ENCODE results near the gene SCRT2. TPM values are rescaled to one million over a fixed set of nuclear protein-coding genes. Genes with fewer than 3 reads are reported as not detected.

The SCRT2 gene
- total RNA-seq, 1 experiment from 2014 or later, result not detected

DNA sequence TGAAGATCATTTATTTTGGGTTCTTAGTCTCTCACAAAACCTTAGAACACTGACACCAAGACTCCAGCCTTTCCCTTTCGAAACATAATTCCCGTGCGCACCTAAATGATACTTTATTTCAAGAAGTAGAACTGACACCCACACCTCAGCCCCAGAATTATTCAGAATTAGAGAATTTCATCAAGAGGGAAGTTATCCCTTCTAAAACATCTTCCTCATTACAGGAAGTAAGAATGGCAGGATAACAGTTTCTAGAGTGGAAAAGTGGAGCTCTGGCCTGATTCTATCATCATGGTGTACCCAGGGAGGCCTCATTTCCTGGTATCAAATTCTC, 21.2 kb downstream of the SCRT2 start:
- Histone ChIP-seq H3K9me3 (ENCODE audit: control insufficient read depth in 1 of 2, insufficient read depth in 1 of 2, low read depth in 1 of 2, low read length in 2 of 2) (no peaks in the 10 kb centered on the region), H3K36me3 (ENCODE audit: control insufficient read depth in 1 of 2, insufficient read depth in 2 of 2, low read length in 2 of 2) (peaks cover 3 to 19% of the 10 kb centered on the region in 2 experiments; a peak in 1 of 4 replicates), H3K9me2 (ENCODE audit: insufficient read depth) (no peaks in the 10 kb centered on the region), H3K27me3 (ENCODE audit: insufficient read depth, low read length) (no peaks in the 10 kb centered on the region), H3K4me3 (replicated peaks in 1 of 2; ENCODE audit: low read depth in 1 of 2, low read length in 2 of 2) (no peak overlapping the region), H4K20me1 (ENCODE audit: insufficient read depth) (no peaks in the 10 kb centered on the region), H2AFZ (ENCODE audit: low read depth, low read length, poor library complexity, severe bottlenecking) (no peak overlapping the region), H3K27ac (ENCODE audit: low read depth, low read length) (no peak overlapping the region), H3K4me2 (ENCODE audit: low read length) (peak overlapping the region; percentile 79), H3K79me2 (ENCODE audit: insufficient read depth, low read length) (peaks cover 35% of the 10 kb centered on the region), H3K9ac (ENCODE audit: low read length) (peak overlapping the region; percentile 91; the same call in 1 of the 2 replicates), H3K4me1 (ENCODE audit: control insufficient read depth in 1 of 2, insufficient read depth in 2 of 2, low read length in 2 of 2) (peaks cover 11 to 26% of the 10 kb centered on the region in 2 experiments)
- intact Hi-C loops (cut with micrococcal nuclease), result no loop called here
- RAD21 ChIA-PET (ENCODE audit: low non-redundant PET in 1 of 2, low total read pairs in 2 of 2, uncharacterized antibody in 2 of 2, unreplicated experiment in 2 of 2), result no interaction called here
- CTCF ChIA-PET, result interaction anchor here (0.9 to 1.5 kb wide), 2 partner anchors 9 to 13 kb away, joined by 3 to 5 read pairs; no protein-coding TSS in a partner anchor
- no peak for TF ChIP-seq FOSL1 (IDR thresholded peaks at IDR 0.05; ENCODE audit: low read depth)
- TF ChIP-seq JUND (IDR thresholded peaks at IDR 0.05), result no peak
- TF ChIP-seq ZNF274 (IDR thresholded peaks at IDR 0.05; ENCODE audit: low read depth, low read length), result no peak
- TF ChIP-seq YY1 (IDR thresholded peaks at IDR 0.05; ENCODE audit: extremely low read depth, insufficient replicate concordance, low read depth, low read length), result no peak
- TF ChIP-seq ZFX (IDR thresholded peaks at IDR 0.05), result no peak
- TF ChIP-seq SIN3A (IDR thresholded peaks at IDR 0.05; ENCODE audit: low read depth), result no peak
- TF ChIP-seq POLR2A (IDR thresholded peaks at IDR 0.05; ENCODE audit: borderline replicate concordance, extremely low read depth, insufficient read depth, insufficient read length), result no peak
- TF ChIP-seq, protein P1, sequence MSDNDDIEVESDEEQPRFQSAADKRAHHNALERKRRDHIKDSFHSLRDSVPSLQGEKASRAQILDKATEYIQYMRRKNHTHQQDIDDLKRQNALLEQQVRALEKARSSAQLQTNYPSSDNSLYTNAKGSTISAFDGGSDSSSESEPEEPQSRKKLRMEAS (IDR thresholded peaks at IDR 0.05), result no peak
- TF ChIP-seq RAD21 (IDR thresholded peaks at IDR 0.05; ENCODE audit: low read depth), result no peak
- no peak for TF ChIP-seq ELF1 (IDR thresholded peaks at IDR 0.05; ENCODE audit: borderline replicate concordance, low read depth)
- no peak for TF ChIP-seq EZH2phosphoT487 (IDR thresholded peaks at IDR 0.05; ENCODE audit: borderline replicate concordance)
- TF ChIP-seq CEBPB (IDR thresholded peaks at IDR 0.05; ENCODE audit: low read depth), result no peak
- no TSS peak for BruUV-seq (replicated peaks)
- ATAC-seq (no peak), DNase-seq (ENCODE audit: low read depth, low spot score) (no peak)
- POLR2A ChIA-PET, result no interaction called here

All from HCT116 (cell line).